Neural crest cell (in vitro differentiated cells): ENCODE measurements around the gene MAPRE2. TPM values are rescaled to one million over a fixed set of nuclear protein-coding genes. Genes with fewer than 3 reads are reported as not detected.

ENCODE experiments used
- DNase-seq: peaks from one replicate; pipeline ENCODE4 v3.0.0; 2021; ENCODE audit warnings: low read depth, mixed read lengths, low spot score
- H3K27ac Mint-ChIP-seq: one replicate; pipeline ENCODE4 v1.8.0; 2021; ENCODE audit warnings: mild to moderate bottlenecking, mixed read lengths; ENCODE audit not compliant: unreplicated experiment
- H3K27me3 Mint-ChIP-seq: 2 replicates; pipeline ENCODE4 v1.8.0; 2021; ENCODE audit warnings: low read depth, mild to moderate bottlenecking, mixed read lengths
- H3K36me3 Mint-ChIP-seq: 2 replicates; pipeline ENCODE4 v1.8.0; 2021; ENCODE audit warnings: low read depth, mild to moderate bottlenecking, mixed read lengths
- H3K4me1 Mint-ChIP-seq: 2 replicates; pipeline ENCODE4 v1.8.0; 2021; ENCODE audit warnings: mixed read lengths
- H3K4me3 Mint-ChIP-seq: one replicate; pipeline ENCODE4 v1.8.0; 2021; ENCODE audit warnings: mild to moderate bottlenecking, mixed read lengths
- H3K9me3 Mint-ChIP-seq: 2 replicates; pipeline ENCODE4 v1.8.0; 2021; ENCODE audit warnings: mixed read lengths
- CTCF ChIP-seq: fragments of 200-600 bp; sonication (generic); conservative IDR thresholded peaks from 2 replicates; pipeline ENCODE4 v1.5.0; 2021; ENCODE audit warnings: antibody characterized with exemption, mild to moderate bottlenecking
- total RNA-seq: library from RNA; stranded (reverse); gene quantifications from 2 replicates; pipeline ENCODE4 v1.2.1, GENCODE V29; 2021

MAPRE2 gene
- total RNA-seq, 1 donor from 2014 or later = 35.5 TPM

DNA sequence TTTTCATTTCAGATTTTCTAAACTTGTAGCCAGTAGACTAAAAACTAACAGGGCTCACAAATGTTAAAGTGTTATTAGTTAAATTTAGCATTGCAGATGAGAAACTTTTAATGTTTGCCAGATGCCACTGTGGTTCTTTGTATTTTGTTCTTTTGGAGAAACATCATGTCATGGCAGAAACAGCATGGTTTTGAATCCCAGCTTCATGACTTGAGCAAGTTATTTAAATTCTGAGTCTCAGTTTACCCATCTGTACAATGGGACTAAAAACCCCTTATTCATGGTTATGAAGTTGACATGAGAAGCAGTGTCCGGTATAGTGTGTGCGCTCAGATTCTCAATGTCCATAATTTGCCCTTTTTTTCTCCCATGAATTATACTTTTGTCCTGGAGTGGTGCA, 56.5 kb downstream of the MAPRE2 start:
- H3K9me3 Mint-ChIP-seq = no peaks in the 10 kb centered on the region
- H3K27ac Mint-ChIP-seq = no peak overlapping the region
- no peak for DNase-seq
- no peaks in the 10 kb centered on the region for H3K4me1 Mint-ChIP-seq
- H3K4me3 Mint-ChIP-seq = no peak overlapping the region
- no peak for TF ChIP-seq CTCF
- H3K36me3 Mint-ChIP-seq = peaks cover 6% of the 10 kb centered on the region
- no peaks in the 10 kb centered on the region for H3K27me3 Mint-ChIP-seq

GRCh38 chr18:35099911-35100310, 58.7 kb downstream of the MAPRE2 start:
- peaks cover 6% of the 10 kb centered on the region for H3K36me3 Mint-ChIP-seq
- no peaks in the 10 kb centered on the region for H3K4me1 Mint-ChIP-seq
- no peaks in the 10 kb centered on the region for H3K27me3 Mint-ChIP-seq
- no peak for TF ChIP-seq CTCF
- no peak overlapping the region for H3K4me3 Mint-ChIP-seq
- H3K27ac Mint-ChIP-seq = no peak overlapping the region
- no peaks in the 10 kb centered on the region for H3K9me3 Mint-ChIP-seq
- no peak for DNase-seq

DNA sequence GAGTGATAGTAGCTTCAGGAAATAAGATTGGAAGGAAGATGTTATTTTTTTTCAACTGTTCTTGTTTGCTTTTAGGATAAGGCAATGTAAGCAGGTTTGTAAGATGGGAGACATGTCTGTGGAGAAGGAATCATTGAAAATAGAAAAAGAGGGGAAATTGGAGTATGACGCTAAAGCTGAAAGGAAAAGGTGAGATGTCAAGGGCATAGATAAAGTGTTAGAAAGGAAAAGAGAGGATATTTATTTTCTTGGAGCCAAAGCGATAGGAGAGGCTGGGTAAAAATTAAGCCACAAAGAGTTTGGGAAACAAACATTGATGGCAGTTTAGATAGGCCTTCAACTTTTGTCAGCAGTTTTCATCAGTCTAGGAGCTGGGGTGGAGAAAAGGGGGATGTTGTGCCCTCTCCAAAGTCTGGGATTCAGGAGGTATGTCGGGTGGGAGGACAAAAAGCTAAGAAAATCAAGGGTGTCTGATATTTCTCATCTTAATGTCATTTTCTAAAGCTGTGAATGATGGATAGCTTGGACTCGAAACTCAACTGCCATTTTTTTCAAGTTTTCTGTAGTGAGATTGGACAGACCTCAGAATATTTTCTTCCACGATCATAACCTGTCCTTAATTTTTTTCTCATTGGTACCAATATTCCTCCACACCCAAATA, 63.3 kb downstream of the MAPRE2 start:
- H3K36me3 Mint-ChIP-seq = peaks cover 18% of the 10 kb centered on the region
- TF ChIP-seq CTCF = no peak
- no peaks in the 10 kb centered on the region for H3K4me1 Mint-ChIP-seq
- no peak overlapping the region for H3K27ac Mint-ChIP-seq
- H3K9me3 Mint-ChIP-seq = no peaks in the 10 kb centered on the region
- DNase-seq = no peak
- no peak overlapping the region for H3K4me3 Mint-ChIP-seq
- H3K27me3 Mint-ChIP-seq = no peaks in the 10 kb centered on the region

GRCh38 chr18:35106013-35106844, 65.0 kb downstream of the MAPRE2 start:
- Mint-ChIP-seq H3K4me3 (no peak overlapping the region), H3K27me3 (no peaks in the 10 kb centered on the region), H3K27ac (no peak overlapping the region), H3K9me3 (peaks cover 4% of the 10 kb centered on the region), H3K4me1 (no peaks in the 10 kb centered on the region), H3K36me3 (peaks cover 24% of the 10 kb centered on the region)
- no peak for TF ChIP-seq CTCF
- no peak for DNase-seq

GRCh38 chr18:35106845-35107148, 65.6 kb downstream of the MAPRE2 start:
- Mint-ChIP-seq H3K4me3 (no peak overlapping the region), H3K27me3 (no peaks in the 10 kb centered on the region), H3K9me3 (peaks cover 5% of the 10 kb centered on the region), H3K27ac (no peak overlapping the region), H3K4me1 (no peaks in the 10 kb centered on the region), H3K36me3 (peaks cover 21% of the 10 kb centered on the region)
- no peak for TF ChIP-seq CTCF
- no peak for DNase-seq
